ENCODE measurements around the gene NFRKB. TPM values are rescaled to one million over a fixed set of nuclear protein-coding genes. Genes with fewer than 3 reads are reported as not detected.

NFRKB gene
- polyA plus RNA-seq, 1 donor from 2014 or later: 26.7 TPM

GRCh38 chr11:129861702-129862522, 33.5 kb downstream of the NFRKB start:
- Histone ChIP-seq H3K4me2 (ENCODE audit: low read length) (no peak overlapping the region), H3F3A (ENCODE audit: insufficient read depth, low read length, poor library complexity, severe bottlenecking) (no peaks in the 10 kb centered on the region), H3K79me2 (replicated peaks; ENCODE audit: insufficient read depth, low read length) (no peaks in the 10 kb centered on the region), H3K9ac (ENCODE audit: low read length) (no peak overlapping the region), H2AFZ (ENCODE audit: low read depth, low read length) (no peak overlapping the region), H3K4me3 (ENCODE audit: low read length) (no peak overlapping the region), H3K36me3 (ENCODE audit: insufficient read depth, low read length) (no peaks in the 10 kb centered on the region), H3K9me3 (ENCODE audit: low read length) (no peaks in the 10 kb centered on the region), H3K27ac (ENCODE audit: low read length) (no peak overlapping the region), H3K27me3 (ENCODE audit: insufficient read depth, low read depth, low read length) (no peaks in the 10 kb centered on the region), H4K20me1 (ENCODE audit: insufficient read depth) (no peaks in the 10 kb centered on the region), H3K9me2 (ENCODE audit: insufficient read depth, low read length) (no peaks in the 10 kb centered on the region)
- TF ChIP-seq MXI1 (conservative IDR thresholded peaks at IDR 0.05; ENCODE audit: poor library complexity, severe bottlenecking) (no peak), RAD21 (conservative IDR thresholded peaks at IDR 0.05) (no peak), EZH2 (IDR thresholded peaks at IDR 0.05; ENCODE audit: borderline replicate concordance, insufficient read depth, low read length, poor library complexity, severe bottlenecking) (no peak), REST (IDR thresholded peaks at IDR 0.05; ENCODE audit: borderline replicate concordance) (no peak), CTCF (IDR thresholded peaks at IDR 0.05; ENCODE audit: poor library complexity, severe bottlenecking) (no peak), SMC3 (conservative IDR thresholded peaks at IDR 0.05; ENCODE audit: poor library complexity) (no peak)

- Histone ChIP-seq H3K27ac (ENCODE audit: low read length) (no peak overlapping the region), H2AFZ (ENCODE audit: low read depth, low read length) (no peak overlapping the region), H3K4me2 (ENCODE audit: low read length) (no peak overlapping the region), H3K36me3 (ENCODE audit: insufficient read depth, low read length) (no peaks in the 10 kb centered on the region), H3K79me2 (replicated peaks; ENCODE audit: insufficient read depth, low read length) (no peaks in the 10 kb centered on the region), H3K27me3 (ENCODE audit: insufficient read depth, low read depth, low read length) (no peaks in the 10 kb centered on the region), H3K9me3 (ENCODE audit: low read length) (no peaks in the 10 kb centered on the region), H3K4me3 (ENCODE audit: low read length) (no peak overlapping the region), H3K9ac (ENCODE audit: low read length) (no peak overlapping the region), H3F3A (ENCODE audit: insufficient read depth, low read length, poor library complexity, severe bottlenecking) (no peaks in the 10 kb centered on the region), H4K20me1 (ENCODE audit: insufficient read depth) (no peaks in the 10 kb centered on the region), H3K9me2 (ENCODE audit: insufficient read depth, low read length) (no peaks in the 10 kb centered on the region)
- TF ChIP-seq EP300 (conservative IDR thresholded peaks at IDR 0.05; ENCODE audit: poor library complexity, severe bottlenecking): no peak
- TF ChIP-seq RAD21 (conservative IDR thresholded peaks at IDR 0.05): no peak
- no peak for TF ChIP-seq SMC3 (conservative IDR thresholded peaks at IDR 0.05; ENCODE audit: poor library complexity)
- no peak for TF ChIP-seq CTCF (IDR thresholded peaks at IDR 0.05; ENCODE audit: poor library complexity, severe bottlenecking)
- no peak for TF ChIP-seq TAF1 (IDR thresholded peaks at IDR 0.05; ENCODE audit: low read depth)
- no peak for TF ChIP-seq EZH2 (IDR thresholded peaks at IDR 0.05; ENCODE audit: borderline replicate concordance, insufficient read depth, low read length, poor library complexity, severe bottlenecking)
- no peak for TF ChIP-seq REST (IDR thresholded peaks at IDR 0.05; ENCODE audit: borderline replicate concordance)
- no peak for TF ChIP-seq MXI1 (conservative IDR thresholded peaks at IDR 0.05; ENCODE audit: poor library complexity, severe bottlenecking)
- no peak for TF ChIP-seq POLR2AphosphoS5 (IDR thresholded peaks at IDR 0.05)
Observed at GRCh38 chr11:129856036-129856435, 39.3 kb downstream of the NFRKB start.
